ENCODE measurements around the gene PON1. TPM values are rescaled to one million over a fixed set of nuclear protein-coding genes. Genes with fewer than 3 reads are reported as not detected.

The PON1 gene
- total and polyA plus RNA-seq, 5 donors from 2014 or later, result not detected

- Mint-ChIP-seq H3K27me3 (no peaks in the 10 kb centered on the region), H3K4me1 (no peaks in the 10 kb centered on the region), H3K4me3 (no peak overlapping the region), H3K36me3 (no peaks in the 10 kb centered on the region), H3K27ac (no peak overlapping the region), H3K9me3 (no peaks in the 10 kb centered on the region)
- no peaks in the 10 kb centered on the region for H3K36me3 ChIP-seq (ENCODE audit: control insufficient read depth, insufficient read depth, low read length)
- no peak for ATAC-seq (ENCODE audit: low read depth in 2 of 2)
- H3K4me1 ChIP-seq (ENCODE audit: control insufficient read depth, insufficient read depth, low read length, poor library complexity, severe bottlenecking), result no peaks in the 10 kb centered on the region
- no peak for DNase-seq
- no peaks in the 10 kb centered on the region for H3K9me3 ChIP-seq (ENCODE audit: control insufficient read depth in 2 of 2, low read length in 2 of 2)
- no peak overlapping the region for H3K4me3 ChIP-seq (ENCODE audit: low read depth, low read length)
- no peaks in the 10 kb centered on the region for H3K27me3 ChIP-seq (ENCODE audit: control insufficient read depth, insufficient read depth, low read length)
- no peak overlapping the region for H3K27ac ChIP-seq (ENCODE audit: insufficient read depth, low read length, poor library complexity, severe bottlenecking)
These were observed 70.3 kb downstream of the PON1 start for GRCh38 chr7:95253986-95254385.

- no peak for ATAC-seq (ENCODE audit: low read depth in 2 of 2)
- Histone ChIP-seq H3K4me1 (ENCODE audit: control insufficient read depth, insufficient read depth, low read length, poor library complexity, severe bottlenecking) (no peaks in the 10 kb centered on the region), H3K36me3 (ENCODE audit: control insufficient read depth, insufficient read depth, low read length) (no peaks in the 10 kb centered on the region), H3K27me3 (ENCODE audit: control insufficient read depth, insufficient read depth, low read length) (no peaks in the 10 kb centered on the region), H3K4me3 (ENCODE audit: low read depth, low read length) (no peak overlapping the region), H3K27ac (ENCODE audit: insufficient read depth, low read length, poor library complexity, severe bottlenecking) (no peak overlapping the region), H3K9me3 (ENCODE audit: control insufficient read depth in 2 of 2, low read length in 2 of 2) (no peaks in the 10 kb centered on the region)
- Mint-ChIP-seq H3K27ac (no peak overlapping the region), H3K4me3 (no peak overlapping the region), H3K9me3 (no peaks in the 10 kb centered on the region), H3K27me3 (no peaks in the 10 kb centered on the region), H3K36me3 (no peaks in the 10 kb centered on the region), H3K4me1 (no peaks in the 10 kb centered on the region)
- DNase-seq, result no peak
These were observed 72.4 kb downstream of the PON1 start for GRCh38 chr7:95251966-95252365.

GRCh38 chr7:95250571-95250970 lies 73.8 kb downstream of the PON1 start:
- Histone ChIP-seq H3K4me1 (ENCODE audit: control insufficient read depth, insufficient read depth, low read length, poor library complexity, severe bottlenecking) (no peaks in the 10 kb centered on the region), H3K27ac (ENCODE audit: insufficient read depth, low read length, poor library complexity, severe bottlenecking) (no peak overlapping the region), H3K4me3 (ENCODE audit: low read depth, low read length) (no peak overlapping the region), H3K27me3 (ENCODE audit: control insufficient read depth, insufficient read depth, low read length) (no peaks in the 10 kb centered on the region), H3K36me3 (ENCODE audit: control insufficient read depth, insufficient read depth, low read length) (no peaks in the 10 kb centered on the region), H3K9me3 (ENCODE audit: control insufficient read depth in 2 of 2, low read length in 2 of 2) (no peaks in the 10 kb centered on the region)
- H3K4me3 Mint-ChIP-seq, result no peak overlapping the region
- no peaks in the 10 kb centered on the region for H3K27me3 Mint-ChIP-seq
- peaks cover 0 to 2% (median 0%) of the 10 kb centered on the region in 7 donors for H3K9me3 Mint-ChIP-seq
- no peak for ATAC-seq (ENCODE audit: low read depth in 2 of 2)
- no peak for DNase-seq
- H3K4me1 Mint-ChIP-seq, result no peaks in the 10 kb centered on the region
- no peak overlapping the region for H3K27ac Mint-ChIP-seq
- H3K36me3 Mint-ChIP-seq, result no peaks in the 10 kb centered on the region

Other genes starting within 250 kb of the PON1 start
- not detected for gene PON3, start 71.8 kb upstream of the PON1 start, total RNA-seq
- gene PON3, start 71.8 kb upstream of the PON1 start, polyA plus RNA-seq, result not detected
- gene PON2, start 110.5 kb upstream of the PON1 start, total RNA-seq, result 3.7 TPM
- 1 to 10 TPM; 1.1 to 2.9 (median 2.0) TPM for gene PON2, start 110.5 kb upstream of the PON1 start, polyA plus RNA-seq
- gene ASB4, start 161.4 kb upstream of the PON1 start, total RNA-seq, result not detected
- gene ASB4, start 161.4 kb upstream of the PON1 start, polyA plus RNA-seq, result not detected